ENCODE results near the gene IL15. TPM values are rescaled to one million over a fixed set of nuclear protein-coding genes. Genes with fewer than 3 reads are reported as not detected.

Gene IL15
- total and polyA plus RNA-seq, 2 experiments from 2014 or later = 2.3 to 3.7 TPM

DNA sequence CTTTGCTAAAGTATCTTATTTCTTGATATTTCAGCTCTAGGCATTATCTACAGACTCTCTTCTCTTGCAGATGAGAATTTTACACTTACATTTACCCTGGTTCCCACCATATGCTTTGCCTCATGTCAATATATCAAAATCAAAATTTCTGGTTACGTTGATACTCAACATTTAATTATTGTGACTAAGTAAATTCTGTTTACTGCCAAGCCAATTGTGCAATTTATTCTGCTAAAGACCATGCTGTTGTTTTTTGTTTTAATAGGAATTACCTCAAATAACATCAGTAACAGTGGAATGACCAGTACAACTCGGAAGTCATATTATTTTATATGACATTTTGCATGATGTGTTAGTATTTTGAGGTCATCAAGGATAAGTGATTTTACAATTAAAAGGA lies 125.5 kb downstream of the IL15 start:
- Histone ChIP-seq H3K4me2 (no peak overlapping the region), H2AFZ (no peak overlapping the region), H4K20me1 (replicated peaks; ENCODE audit: insufficient read depth) (no peaks in the 10 kb centered on the region), H3K4me3 (no peak overlapping the region), H3K79me2 (replicated peaks; ENCODE audit: insufficient read depth) (no peaks in the 10 kb centered on the region), H3K9me2 (ENCODE audit: insufficient read depth) (no peaks in the 10 kb centered on the region), H3F3A (replicated peaks; ENCODE audit: low read depth) (no peaks in the 10 kb centered on the region), H3K4me1 (ENCODE audit: insufficient read depth) (no peaks in the 10 kb centered on the region), H3K27ac (ENCODE audit: low read depth) (no peak overlapping the region), H3K36me3 (ENCODE audit: insufficient read depth) (0 out of 2 replicates have a peak, but pooled peaks cover 3% of the 10 kb centered on the region), H3K27me3 (ENCODE audit: insufficient read depth) (no peaks in the 10 kb centered on the region)
- no peaks in the 10 kb centered on the region for H3K36me3 Mint-ChIP-seq (ENCODE audit: low read depth)
- H3K9me3 Mint-ChIP-seq = no peaks in the 10 kb centered on the region
- H3K27ac Mint-ChIP-seq = no peak overlapping the region
- DNase-seq (ENCODE audit: low spot score) (no peak), ATAC-seq (no peak)
- peaks cover 9% of the 10 kb centered on the region for H3K4me1 Mint-ChIP-seq
- TF ChIP-seq NANOG (IDR thresholded peaks at IDR 0.05; ENCODE audit: borderline replicate concordance) = no peak
- TF ChIP-seq ZNF114 (CRISPR knock-in tag; IDR thresholded peaks at IDR 0.05) = no peak
- no peak for TF ChIP-seq EZH2phosphoT487 (IDR thresholded peaks at IDR 0.05; ENCODE audit: unreplicated experiment)
- TF ChIP-seq, protein P1, sequence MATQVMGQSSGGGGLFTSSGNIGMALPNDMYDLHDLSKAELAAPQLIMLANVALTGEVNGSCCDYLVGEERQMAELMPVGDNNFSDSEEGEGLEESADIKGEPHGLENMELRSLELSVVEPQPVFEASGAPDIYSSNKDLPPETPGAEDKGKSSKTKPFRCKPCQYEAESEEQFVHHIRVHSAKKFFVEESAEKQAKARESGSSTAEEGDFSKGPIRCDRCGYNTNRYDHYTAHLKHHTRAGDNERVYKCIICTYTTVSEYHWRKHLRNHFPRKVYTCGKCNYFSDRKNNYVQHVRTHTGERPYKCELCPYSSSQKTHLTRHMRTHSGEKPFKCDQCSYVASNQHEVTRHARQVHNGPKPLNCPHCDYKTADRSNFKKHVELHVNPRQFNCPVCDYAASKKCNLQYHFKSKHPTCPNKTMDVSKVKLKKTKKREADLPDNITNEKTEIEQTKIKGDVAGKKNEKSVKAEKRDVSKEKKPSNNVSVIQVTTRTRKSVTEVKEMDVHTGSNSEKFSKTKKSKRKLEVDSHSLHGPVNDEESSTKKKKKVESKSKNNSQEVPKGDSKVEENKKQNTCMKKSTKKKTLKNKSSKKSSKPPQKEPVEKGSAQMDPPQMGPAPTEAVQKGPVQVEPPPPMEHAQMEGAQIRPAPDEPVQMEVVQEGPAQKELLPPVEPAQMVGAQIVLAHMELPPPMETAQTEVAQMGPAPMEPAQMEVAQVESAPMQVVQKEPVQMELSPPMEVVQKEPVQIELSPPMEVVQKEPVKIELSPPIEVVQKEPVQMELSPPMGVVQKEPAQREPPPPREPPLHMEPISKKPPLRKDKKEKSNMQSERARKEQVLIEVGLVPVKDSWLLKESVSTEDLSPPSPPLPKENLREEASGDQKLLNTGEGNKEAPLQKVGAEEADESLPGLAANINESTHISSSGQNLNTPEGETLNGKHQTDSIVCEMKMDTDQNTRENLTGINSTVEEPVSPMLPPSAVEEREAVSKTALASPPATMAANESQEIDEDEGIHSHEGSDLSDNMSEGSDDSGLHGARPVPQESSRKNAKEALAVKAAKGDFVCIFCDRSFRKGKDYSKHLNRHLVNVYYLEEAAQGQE (IDR thresholded peaks at IDR 0.05; ENCODE audit: unreplicated experiment) = no peak
- TF ChIP-seq, protein P2, sequence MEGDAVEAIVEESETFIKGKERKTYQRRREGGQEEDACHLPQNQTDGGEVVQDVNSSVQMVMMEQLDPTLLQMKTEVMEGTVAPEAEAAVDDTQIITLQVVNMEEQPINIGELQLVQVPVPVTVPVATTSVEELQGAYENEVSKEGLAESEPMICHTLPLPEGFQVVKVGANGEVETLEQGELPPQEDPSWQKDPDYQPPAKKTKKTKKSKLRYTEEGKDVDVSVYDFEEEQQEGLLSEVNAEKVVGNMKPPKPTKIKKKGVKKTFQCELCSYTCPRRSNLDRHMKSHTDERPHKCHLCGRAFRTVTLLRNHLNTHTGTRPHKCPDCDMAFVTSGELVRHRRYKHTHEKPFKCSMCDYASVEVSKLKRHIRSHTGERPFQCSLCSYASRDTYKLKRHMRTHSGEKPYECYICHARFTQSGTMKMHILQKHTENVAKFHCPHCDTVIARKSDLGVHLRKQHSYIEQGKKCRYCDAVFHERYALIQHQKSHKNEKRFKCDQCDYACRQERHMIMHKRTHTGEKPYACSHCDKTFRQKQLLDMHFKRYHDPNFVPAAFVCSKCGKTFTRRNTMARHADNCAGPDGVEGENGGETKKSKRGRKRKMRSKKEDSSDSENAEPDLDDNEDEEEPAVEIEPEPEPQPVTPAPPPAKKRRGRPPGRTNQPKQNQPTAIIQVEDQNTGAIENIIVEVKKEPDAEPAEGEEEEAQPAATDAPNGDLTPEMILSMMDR (conservative IDR thresholded peaks at IDR 0.05; ENCODE audit: low read depth in 2 of 2) = no peak
- H3K4me3 Mint-ChIP-seq = no peak overlapping the region
- peaks cover 3% of the 10 kb centered on the region for H3K27me3 Mint-ChIP-seq (ENCODE audit: insufficient read depth, low read depth, poor library complexity)

DNA sequence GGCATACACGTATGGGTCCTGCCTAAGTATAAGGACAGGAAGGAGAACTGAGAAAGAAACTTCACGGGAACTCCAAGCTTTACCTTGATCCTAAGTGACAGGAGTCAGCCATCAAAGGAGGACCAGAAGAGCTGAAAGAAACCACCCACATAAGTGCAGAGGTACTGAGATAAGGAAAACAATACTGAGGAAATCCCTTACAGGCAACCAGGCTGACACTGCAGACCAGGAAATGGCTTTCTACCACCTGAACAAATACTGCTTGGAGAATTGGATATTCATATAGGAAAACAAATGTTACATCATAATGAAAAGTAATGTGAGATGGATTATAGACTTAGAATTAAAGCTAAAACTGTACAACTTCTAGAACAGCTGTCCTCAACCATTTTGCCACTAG lies 127.0 kb downstream of the IL15 start:
- H3K4me3 Mint-ChIP-seq = no peak overlapping the region
- no peak for ATAC-seq
- no peak for DNase-seq (ENCODE audit: low spot score)
- Histone ChIP-seq H4K20me1 (replicated peaks; ENCODE audit: insufficient read depth) (no peaks in the 10 kb centered on the region), H3K9me2 (ENCODE audit: insufficient read depth) (no peaks in the 10 kb centered on the region), H3K4me3 (no peak overlapping the region), H3K79me2 (replicated peaks; ENCODE audit: insufficient read depth) (no peaks in the 10 kb centered on the region), H2AFZ (no peak overlapping the region), H3K4me1 (ENCODE audit: insufficient read depth) (no peaks in the 10 kb centered on the region), H3F3A (replicated peaks; ENCODE audit: low read depth) (no peaks in the 10 kb centered on the region), H3K27ac (ENCODE audit: low read depth) (no peak overlapping the region), H3K4me2 (no peak overlapping the region), H3K27me3 (ENCODE audit: insufficient read depth) (no peaks in the 10 kb centered on the region), H3K36me3 (ENCODE audit: insufficient read depth) (0 out of 2 replicates have a peak, but pooled peaks cover 3% of the 10 kb centered on the region)
- no peak overlapping the region for H3K27ac Mint-ChIP-seq
- TF ChIP-seq, protein P2 (conservative IDR thresholded peaks at IDR 0.05; ENCODE audit: low read depth in 2 of 2) = no peak
- H3K9me3 Mint-ChIP-seq = no peaks in the 10 kb centered on the region
- H3K27me3 Mint-ChIP-seq (ENCODE audit: insufficient read depth, low read depth, poor library complexity) = no peaks in the 10 kb centered on the region
- peaks cover 3% of the 10 kb centered on the region; the same call in 1 of the 3 replicates for H3K36me3 Mint-ChIP-seq (ENCODE audit: low read depth)
- H3K4me1 Mint-ChIP-seq = peaks cover 3% of the 10 kb centered on the region
